Measurements from ENCODE around the gene TNFRSF1B.

The TNFRSF1B gene

GRCh38 chr1:12166834-12167492 is at the start of gene TNFRSF1B:
TNFRSF1B (plus strand) TSS chr1:12166991; CDS start chr1:12167092, 101 bp downstream.
- Histone ChIP-seq H3K4me3 (ENCODE audit: low read depth in 1 of 2, low read length in 2 of 2) (peak within 1 kb of the TSS; percentile 45 to 65), H3K27ac (ENCODE audit: low read depth, low read length) (peak within 1 kb of the TSS; percentile 49), H3K4me1 (ENCODE audit: insufficient read depth, low read length) (peaks cover 9% of the 10 kb centered on the region), H3K36me3 (ENCODE audit: insufficient read depth, low read length) (no peaks in the 10 kb centered on the region), H3K9ac (ENCODE audit: low read length) (peak within 1 kb of the TSS; percentile 61), H3K9me3 (ENCODE audit: low read length) (no peaks in the 10 kb centered on the region), H3K27me3 (ENCODE audit: control insufficient read depth in 1 of 2, insufficient read depth in 2 of 2, low read length in 2 of 2) (peaks cover 0 to 11% of the 10 kb centered on the region in 2 donors)

GRCh38 chr1:12121212-12122003 is 45.4 kb upstream of the TNFRSF1B start:
- Histone ChIP-seq H3K4me3 (ENCODE audit: low read depth in 1 of 2, low read length in 2 of 2) (no peak overlapping the region), H3K27ac (ENCODE audit: low read depth, low read length) (no peak overlapping the region), H3K9me3 (ENCODE audit: low read length) (no peaks in the 10 kb centered on the region), H3K36me3 (ENCODE audit: insufficient read depth, low read length) (no peaks in the 10 kb centered on the region), H3K27me3 (ENCODE audit: control insufficient read depth in 1 of 2, insufficient read depth in 2 of 2, low read length in 2 of 2) (no peaks in the 10 kb centered on the region), H3K4me1 (ENCODE audit: insufficient read depth, low read length) (peaks cover 18% of the 10 kb centered on the region), H3K9ac (ENCODE audit: low read length) (no peak overlapping the region)

GRCh38 chr1:12123172-12123571 is 43.6 kb upstream of the TNFRSF1B start:
- no peak overlapping the region for H3K9ac ChIP-seq (ENCODE audit: low read length)
- H3K4me1 ChIP-seq (ENCODE audit: insufficient read depth, low read length) = peaks cover 18% of the 10 kb centered on the region
- H3K4me3 ChIP-seq (ENCODE audit: low read depth in 1 of 2, low read length in 2 of 2) = no peak overlapping the region
- no peaks in the 10 kb centered on the region for H3K36me3 ChIP-seq (ENCODE audit: insufficient read depth, low read length)
- H3K27me3 ChIP-seq (ENCODE audit: control insufficient read depth in 1 of 2, insufficient read depth in 2 of 2, low read length in 2 of 2) = no peaks in the 10 kb centered on the region
- H3K27ac ChIP-seq (ENCODE audit: low read depth, low read length) = no peak overlapping the region
- H3K9me3 ChIP-seq (ENCODE audit: low read length) = no peaks in the 10 kb centered on the region

- no peaks in the 10 kb centered on the region for H3K27me3 ChIP-seq (ENCODE audit: control insufficient read depth in 1 of 2, insufficient read depth in 2 of 2, low read length in 2 of 2)
- no peak overlapping the region for H3K27ac ChIP-seq (ENCODE audit: low read depth, low read length)
- no peak overlapping the region for H3K4me3 ChIP-seq (ENCODE audit: low read depth in 1 of 2, low read length in 2 of 2)
- H3K36me3 ChIP-seq (ENCODE audit: insufficient read depth, low read length) = no peaks in the 10 kb centered on the region
- no peaks in the 10 kb centered on the region for H3K9me3 ChIP-seq (ENCODE audit: low read length)
- H3K4me1 ChIP-seq (ENCODE audit: insufficient read depth, low read length) = peaks cover 18% of the 10 kb centered on the region
- H3K9ac ChIP-seq (ENCODE audit: low read length) = no peak overlapping the region
Observed at GRCh38 chr1:12124693-12125421, 41.9 kb upstream of the TNFRSF1B start.

GRCh38 chr1:12125422-12126355 is 41.1 kb upstream of the TNFRSF1B start:
- H3K9me3 ChIP-seq (ENCODE audit: low read length) = no peaks in the 10 kb centered on the region
- no peak overlapping the region for H3K4me3 ChIP-seq (ENCODE audit: low read depth in 1 of 2, low read length in 2 of 2)
- H3K4me1 ChIP-seq (ENCODE audit: insufficient read depth, low read length) = peaks cover 18% of the 10 kb centered on the region
- no peak overlapping the region for H3K27ac ChIP-seq (ENCODE audit: low read depth, low read length)
- H3K36me3 ChIP-seq (ENCODE audit: insufficient read depth, low read length) = no peaks in the 10 kb centered on the region
- no peak overlapping the region for H3K9ac ChIP-seq (ENCODE audit: low read length)
- no peaks in the 10 kb centered on the region for H3K27me3 ChIP-seq (ENCODE audit: control insufficient read depth in 1 of 2, insufficient read depth in 2 of 2, low read length in 2 of 2)

GRCh38 chr1:12126781-12127180 is 40.0 kb upstream of the TNFRSF1B start:
- Histone ChIP-seq H3K27ac (ENCODE audit: low read depth, low read length) (no peak overlapping the region), H3K9ac (ENCODE audit: low read length) (no peak overlapping the region)

GRCh38 chr1:12127206-12127810 is 39.5 kb upstream of the TNFRSF1B start:
- no peak overlapping the region for H3K27ac ChIP-seq (ENCODE audit: low read depth, low read length)
- H3K4me1 ChIP-seq (ENCODE audit: insufficient read depth, low read length) = peaks cover 10% of the 10 kb centered on the region
- no peak overlapping the region for H3K4me3 ChIP-seq (ENCODE audit: low read depth in 1 of 2, low read length in 2 of 2)
- no peaks in the 10 kb centered on the region for H3K27me3 ChIP-seq (ENCODE audit: control insufficient read depth in 1 of 2, insufficient read depth in 2 of 2, low read length in 2 of 2)
- no peaks in the 10 kb centered on the region for H3K36me3 ChIP-seq (ENCODE audit: insufficient read depth, low read length)
- no peak overlapping the region for H3K9ac ChIP-seq (ENCODE audit: low read length)
- H3K9me3 ChIP-seq (ENCODE audit: low read length) = no peaks in the 10 kb centered on the region

More at GRCh38 chr1:12126781-12127180, 40.0 kb upstream of the TNFRSF1B start:
- Histone ChIP-seq H3K4me1 (ENCODE audit: insufficient read depth, low read length) (peaks cover 10% of the 10 kb centered on the region), H3K4me3 (ENCODE audit: low read depth in 1 of 2, low read length in 2 of 2) (no peak overlapping the region), H3K36me3 (ENCODE audit: insufficient read depth, low read length) (no peaks in the 10 kb centered on the region), H3K9me3 (ENCODE audit: low read length) (no peaks in the 10 kb centered on the region), H3K27me3 (ENCODE audit: control insufficient read depth in 1 of 2, insufficient read depth in 2 of 2, low read length in 2 of 2) (no peaks in the 10 kb centered on the region)

- Histone ChIP-seq H3K4me1 (ENCODE audit: insufficient read depth, low read length) (peaks cover 10% of the 10 kb centered on the region), H3K9ac (ENCODE audit: low read length) (no peak overlapping the region), H3K4me3 (ENCODE audit: low read depth in 1 of 2, low read length in 2 of 2) (no peak overlapping the region), H3K27ac (ENCODE audit: low read depth, low read length) (no peak overlapping the region), H3K9me3 (ENCODE audit: low read length) (no peaks in the 10 kb centered on the region), H3K36me3 (ENCODE audit: insufficient read depth, low read length) (no peaks in the 10 kb centered on the region), H3K27me3 (ENCODE audit: control insufficient read depth in 1 of 2, insufficient read depth in 2 of 2, low read length in 2 of 2) (no peaks in the 10 kb centered on the region)
Observed at GRCh38 chr1:12128120-12128519, 38.7 kb upstream of the TNFRSF1B start.

GRCh38 chr1:12129624-12130023 is 37.2 kb upstream of the TNFRSF1B start:
- H3K4me1 ChIP-seq (ENCODE audit: insufficient read depth, low read length) = peaks cover 10% of the 10 kb centered on the region

GRCh38 chr1:12130466-12131130 is 36.2 kb upstream of the TNFRSF1B start:
- no peak overlapping the region for H3K9ac ChIP-seq (ENCODE audit: low read length)
- H3K27ac ChIP-seq (ENCODE audit: low read depth, low read length) = no peak overlapping the region
- H3K4me1 ChIP-seq (ENCODE audit: insufficient read depth, low read length) = peaks cover 3% of the 10 kb centered on the region
- H3K4me3 ChIP-seq (ENCODE audit: low read depth in 1 of 2, low read length in 2 of 2) = no peak overlapping the region
- no peaks in the 10 kb centered on the region for H3K9me3 ChIP-seq (ENCODE audit: low read length)
- H3K27me3 ChIP-seq (ENCODE audit: control insufficient read depth in 1 of 2, insufficient read depth in 2 of 2, low read length in 2 of 2) = no peaks in the 10 kb centered on the region
- no peaks in the 10 kb centered on the region for H3K36me3 ChIP-seq (ENCODE audit: insufficient read depth, low read length)

More at GRCh38 chr1:12129624-12130023, 37.2 kb upstream of the TNFRSF1B start:
- no peaks in the 10 kb centered on the region for H3K9me3 ChIP-seq (ENCODE audit: low read length)
- no peak overlapping the region for H3K9ac ChIP-seq (ENCODE audit: low read length)
- no peak overlapping the region for H3K4me3 ChIP-seq (ENCODE audit: low read depth in 1 of 2, low read length in 2 of 2)
- no peaks in the 10 kb centered on the region for H3K27me3 ChIP-seq (ENCODE audit: control insufficient read depth in 1 of 2, insufficient read depth in 2 of 2, low read length in 2 of 2)
- no peak overlapping the region for H3K27ac ChIP-seq (ENCODE audit: low read depth, low read length)
- no peaks in the 10 kb centered on the region for H3K36me3 ChIP-seq (ENCODE audit: insufficient read depth, low read length)
